A673 (cell line): Measurements from ENCODE around the gene GPSM1. TPM values are rescaled to one million over a fixed set of nuclear protein-coding genes. Genes with fewer than 3 reads are reported as not detected.

Source experiments
- BruUV-seq: library from RNA; stranded (reverse); fragments of 400-500 nt; replicated peaks from 2 replicates; lab custom pipeline; 2021; lab: Mats Ljungman, UMichigan
- CTCF ChIA-PET: fragments of 300-600 bp; sonication (Branson Sonifier 250); formaldehyde crosslinking; loops from one replicate; lab custom pipeline; 2022; ENCODE audit warnings: antibody characterized with exemption; lab: Charles Lee
- POLR2A ChIA-PET: fragments of 300-600 bp; sonication (Branson Sonifier 250); formaldehyde crosslinking; loops from one replicate; lab custom pipeline; 2022; ENCODE audit warnings: antibody characterized with exemption; ENCODE audit not compliant: low non-redundant PET; lab: Charles Lee
- DNase-seq: peaks from one replicate; pipeline ENCODE4 v3.0.0-alpha.2; 2015; ENCODE audit warnings: low spot score
- H3K27ac ChIP-seq: fragments of 200-600 bp; sonication (generic); 2 replicates; pipeline ENCODE4 v1.5.1; 2016; ENCODE audit warnings: mixed run types, low read depth, mild to moderate bottlenecking, mixed read lengths, antibody characterized with exemption, low read length; ENCODE audit not compliant: poor library complexity, severe bottlenecking
- H3K27me3 ChIP-seq: fragments of 200-600 bp; sonication (generic); replicated peaks from 2 replicates; pipeline ENCODE4 v1.6.1; 2017; ENCODE audit warnings: mixed run types, low read depth, mild to moderate bottlenecking, mixed read lengths, antibody characterized with exemption, low read length; ENCODE audit not compliant: insufficient read depth, poor library complexity
- H3K36me3 ChIP-seq: fragments of 200-600 bp; sonication (generic); 2 replicates; pipeline ENCODE4 v1.6.1; 2016; ENCODE audit warnings: mixed run types, mild to moderate bottlenecking, mixed read lengths, antibody characterized with exemption, low read length; ENCODE audit not compliant: insufficient read depth, poor library complexity, severe bottlenecking
- H3K4me1 ChIP-seq: fragments of 200-600 bp; sonication (generic); 2 replicates; pipeline ENCODE4 v1.6.1; 2017; ENCODE audit warnings: mixed run types, mild to moderate bottlenecking, mixed read lengths, antibody characterized with exemption, low read length; ENCODE audit not compliant: insufficient read depth, poor library complexity, severe bottlenecking
- H3K4me3 ChIP-seq: fragments of 200-600 bp; sonication (generic); 2 replicates; pipeline ENCODE4 v1.5.1; 2016; ENCODE audit warnings: low read depth, mixed run types, mild to moderate bottlenecking, mixed read lengths, low read length; ENCODE audit not compliant: poor library complexity, severe bottlenecking
- H3K9me3 ChIP-seq: fragments of 200-600 bp; sonication (generic); 2 replicates; pipeline ENCODE4 v1.6.1; 2016; ENCODE audit warnings: mixed run types, low read depth, mild to moderate bottlenecking, mixed read lengths, antibody characterized with exemption, low read length; ENCODE audit not compliant: poor library complexity, severe bottlenecking
- EZH2 ChIP-seq: fragments of 200-600 bp; sonication (generic); IDR thresholded peaks from 2 replicates; pipeline ENCODE4 v1.6.1; 2017; ENCODE audit warnings: borderline replicate concordance, low read depth, mild to moderate bottlenecking, mixed read lengths, antibody characterized with exemption, low read length; ENCODE audit not compliant: poor library complexity, severe bottlenecking
- intact Hi-C: fragments of 100-400 bp; cut with micrococcal nuclease; formaldehyde crosslinking; loops from one replicate; pipeline ENCODE4 v1.10.0; 2022; ENCODE audit not compliant: unreplicated experiment
- total RNA-seq: library from RNA; stranded (reverse); gene quantifications from 2 replicates; pipeline ENCODE4 v1.2.3, GENCODE V29; 2021
- TF ChIP-seq, protein P1 (sequence below): fragments of 300-800, 200-600 bp; sonication (generic); conservative IDR thresholded peaks from 2 replicates; pipeline ENCODE4 v1.5.1; 2017; ENCODE audit warnings: low read depth, mild to moderate bottlenecking, antibody characterized with exemption, low read length, moderate library complexity, mixed read lengths

Gene GPSM1
- total RNA-seq, 1 experiment from 2014 or later, result 36.4 TPM

- intact Hi-C loops, result no loop called here
- no peaks in the 10 kb centered on the region for H3K27me3 ChIP-seq
- H3K4me1 ChIP-seq, result no peaks in the 10 kb centered on the region
- no peak overlapping the region for H3K4me3 ChIP-seq
- H3K9me3 ChIP-seq, result no peaks in the 10 kb centered on the region
- POLR2A ChIA-PET, result no interaction called here
- TF ChIP-seq, protein P1, sequence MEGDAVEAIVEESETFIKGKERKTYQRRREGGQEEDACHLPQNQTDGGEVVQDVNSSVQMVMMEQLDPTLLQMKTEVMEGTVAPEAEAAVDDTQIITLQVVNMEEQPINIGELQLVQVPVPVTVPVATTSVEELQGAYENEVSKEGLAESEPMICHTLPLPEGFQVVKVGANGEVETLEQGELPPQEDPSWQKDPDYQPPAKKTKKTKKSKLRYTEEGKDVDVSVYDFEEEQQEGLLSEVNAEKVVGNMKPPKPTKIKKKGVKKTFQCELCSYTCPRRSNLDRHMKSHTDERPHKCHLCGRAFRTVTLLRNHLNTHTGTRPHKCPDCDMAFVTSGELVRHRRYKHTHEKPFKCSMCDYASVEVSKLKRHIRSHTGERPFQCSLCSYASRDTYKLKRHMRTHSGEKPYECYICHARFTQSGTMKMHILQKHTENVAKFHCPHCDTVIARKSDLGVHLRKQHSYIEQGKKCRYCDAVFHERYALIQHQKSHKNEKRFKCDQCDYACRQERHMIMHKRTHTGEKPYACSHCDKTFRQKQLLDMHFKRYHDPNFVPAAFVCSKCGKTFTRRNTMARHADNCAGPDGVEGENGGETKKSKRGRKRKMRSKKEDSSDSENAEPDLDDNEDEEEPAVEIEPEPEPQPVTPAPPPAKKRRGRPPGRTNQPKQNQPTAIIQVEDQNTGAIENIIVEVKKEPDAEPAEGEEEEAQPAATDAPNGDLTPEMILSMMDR, result no peak
- TF ChIP-seq EZH2, result no peak
- DNase-seq, result no peak
- H3K36me3 ChIP-seq, result no peaks in the 10 kb centered on the region
- CTCF ChIA-PET, result no interaction called here
- no TSS peak for BruUV-seq
- H3K27ac ChIP-seq, result no peak overlapping the region
Observed at GRCh38 chr9:136292026-136292538, 35.3 kb upstream of the GPSM1 start.

GRCh38 chr9:136292591-136293448 lies 34.5 kb upstream of the GPSM1 start:
- no peak overlapping the region for H3K27ac ChIP-seq
- no peaks in the 10 kb centered on the region for H3K36me3 ChIP-seq
- no TSS peak for BruUV-seq
- intact Hi-C loops, result no loop called here
- ChIA-PET CTCF (no interaction called here), POLR2A (no interaction called here)
- H3K4me1 ChIP-seq, result no peaks in the 10 kb centered on the region
- TF ChIP-seq, protein P1, result no peak
- TF ChIP-seq EZH2, result no peak
- no peaks in the 10 kb centered on the region for H3K27me3 ChIP-seq
- no peak for DNase-seq
- H3K4me3 ChIP-seq, result no peak overlapping the region
- H3K9me3 ChIP-seq, result no peaks in the 10 kb centered on the region

GRCh38 chr9:136293476-136294077 lies 33.8 kb upstream of the GPSM1 start:
- Histone ChIP-seq H3K36me3 (no peaks in the 10 kb centered on the region), H3K4me1 (no peaks in the 10 kb centered on the region), H3K4me3 (no peak overlapping the region), H3K27ac (no peak overlapping the region), H3K9me3 (no peaks in the 10 kb centered on the region), H3K27me3 (no peaks in the 10 kb centered on the region)
- POLR2A ChIA-PET, result no interaction called here
- CTCF ChIA-PET, result no interaction called here
- DNase-seq, result no peak
- BruUV-seq, result no TSS peak
- intact Hi-C loops, result no loop called here
- no peak for TF ChIP-seq EZH2
- TF ChIP-seq, protein P1, result no peak
